C4-2B (cell line): ENCODE results near the gene IRGC.
"Not testable (repeated sequence)": the region's sequence is repeated elsewhere in the genome, so short reads cannot be mapped to it uniquely, and the experiment has no call there.

ENCODE experiments used
- H3K27ac ChIP-seq: fragments of 450-650 bp; 2 replicates; pipeline ENCODE4 v1.5.1; 2017
- CTCF ChIP-seq: fragments of 450-650 bp; conservative IDR thresholded peaks from 2 replicates; pipeline ENCODE4 v1.5.1; 2017; ENCODE audit warnings: mild to moderate bottlenecking
- ZFX ChIP-seq: fragments of 450-650 bp; IDR thresholded peaks from 2 replicates; pipeline ENCODE4 v1.6.1; 2017

IRGC gene

GRCh38 chr19:43755256-43755801, 39.5 kb downstream of the IRGC start:
- 0 out of 2 replicates have a peak, but pooled peaks have one; percentile 24 for TF ChIP-seq ZFX
- TF ChIP-seq CTCF: no peak
- peak overlapping the region; percentile 97 for H3K27ac ChIP-seq

GRCh38 chr19:43759515-43759914, 43.6 kb downstream of the IRGC start:
- no peak overlapping the region for H3K27ac ChIP-seq
- TF ChIP-seq CTCF (no peak), ZFX (no peak)

- H3K27ac ChIP-seq: no peak overlapping the region
- no peak for TF ChIP-seq ZFX
- TF ChIP-seq CTCF: no peak
These were observed 45.1 kb downstream of the IRGC start for GRCh38 chr19:43760941-43761340.

GRCh38 chr19:43762814-43763213, 46.9 kb downstream of the IRGC start:
- no peak overlapping the region for H3K27ac ChIP-seq
- TF ChIP-seq ZFX (no peak), CTCF (no peak)

- no peak overlapping the region for H3K27ac ChIP-seq
- TF ChIP-seq ZFX (no peak), CTCF (no peak)
These were observed 47.6 kb downstream of the IRGC start for GRCh38 chr19:43763473-43763939.

GRCh38 chr19:43764684-43765083, 48.8 kb downstream of the IRGC start:
- not testable (repeated sequence) for H3K27ac ChIP-seq

- no peak for TF ChIP-seq CTCF
- TF ChIP-seq ZFX: no peak
- H3K27ac ChIP-seq: no peak overlapping the region
These were observed 49.4 kb downstream of the IRGC start for GRCh38 chr19:43765109-43765876.

- no peak for TF ChIP-seq ZFX
- peak; percentile 35 for TF ChIP-seq CTCF
- no peak overlapping the region for H3K27ac ChIP-seq
These were observed 50.8 kb downstream of the IRGC start for GRCh38 chr19:43766755-43767043.
